Jurkat, Clone E6-1 (cell line): Measurements from ENCODE around the gene SEC16B. TPM values are rescaled to one million over a fixed set of nuclear protein-coding genes. Genes with fewer than 3 reads are reported as not detected.
"Not testable (repeated sequence)": the region's sequence is repeated elsewhere in the genome, so short reads cannot be mapped to it uniquely, and the experiment has no call there.

Experiments
- DNase-seq: peaks from one replicate; pipeline ENCODE4 v3.0.0-alpha.2; 2011; ENCODE audit warnings: low read depth, low spot score
- H3K4me3 ChIP-seq: 2 replicates; pipeline ENCODE4 v1.5.1; 2011; ENCODE audit warnings: mild to moderate bottlenecking, low read length, control low read depth, moderate library complexity
- polyA plus RNA-seq: library from polyadenylated mRNA; unstranded; fragments of >200 nt; gene quantifications from one replicate; pipeline ENCODE4 v1.2.1, GENCODE V29; 2012; ENCODE audit warnings: missing spikeins; ENCODE audit not compliant: insufficient read length, insufficient read depth

SEC16B gene, protein sequence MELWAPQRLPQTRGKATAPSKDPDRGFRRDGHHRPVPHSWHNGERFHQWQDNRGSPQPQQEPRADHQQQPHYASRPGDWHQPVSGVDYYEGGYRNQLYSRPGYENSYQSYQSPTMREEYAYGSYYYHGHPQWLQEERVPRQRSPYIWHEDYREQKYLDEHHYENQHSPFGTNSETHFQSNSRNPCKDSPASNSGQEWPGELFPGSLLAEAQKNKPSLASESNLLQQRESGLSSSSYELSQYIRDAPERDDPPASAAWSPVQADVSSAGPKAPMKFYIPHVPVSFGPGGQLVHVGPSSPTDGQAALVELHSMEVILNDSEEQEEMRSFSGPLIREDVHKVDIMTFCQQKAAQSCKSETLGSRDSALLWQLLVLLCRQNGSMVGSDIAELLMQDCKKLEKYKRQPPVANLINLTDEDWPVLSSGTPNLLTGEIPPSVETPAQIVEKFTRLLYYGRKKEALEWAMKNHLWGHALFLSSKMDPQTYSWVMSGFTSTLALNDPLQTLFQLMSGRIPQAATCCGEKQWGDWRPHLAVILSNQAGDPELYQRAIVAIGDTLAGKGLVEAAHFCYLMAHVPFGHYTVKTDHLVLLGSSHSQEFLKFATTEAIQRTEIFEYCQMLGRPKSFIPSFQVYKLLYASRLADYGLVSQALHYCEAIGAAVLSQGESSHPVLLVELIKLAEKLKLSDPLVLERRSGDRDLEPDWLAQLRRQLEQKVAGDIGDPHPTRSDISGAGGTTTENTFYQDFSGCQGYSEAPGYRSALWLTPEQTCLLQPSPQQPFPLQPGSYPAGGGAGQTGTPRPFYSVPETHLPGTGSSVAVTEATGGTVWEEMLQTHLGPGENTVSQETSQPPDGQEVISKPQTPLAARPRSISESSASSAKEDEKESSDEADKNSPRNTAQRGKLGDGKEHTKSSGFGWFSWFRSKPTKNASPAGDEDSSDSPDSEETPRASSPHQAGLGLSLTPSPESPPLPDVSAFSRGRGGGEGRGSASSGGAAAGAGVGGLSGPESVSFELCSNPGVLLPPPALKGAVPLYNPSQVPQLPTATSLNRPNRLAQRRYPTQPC
- not detected for polyA plus RNA-seq

DNA sequence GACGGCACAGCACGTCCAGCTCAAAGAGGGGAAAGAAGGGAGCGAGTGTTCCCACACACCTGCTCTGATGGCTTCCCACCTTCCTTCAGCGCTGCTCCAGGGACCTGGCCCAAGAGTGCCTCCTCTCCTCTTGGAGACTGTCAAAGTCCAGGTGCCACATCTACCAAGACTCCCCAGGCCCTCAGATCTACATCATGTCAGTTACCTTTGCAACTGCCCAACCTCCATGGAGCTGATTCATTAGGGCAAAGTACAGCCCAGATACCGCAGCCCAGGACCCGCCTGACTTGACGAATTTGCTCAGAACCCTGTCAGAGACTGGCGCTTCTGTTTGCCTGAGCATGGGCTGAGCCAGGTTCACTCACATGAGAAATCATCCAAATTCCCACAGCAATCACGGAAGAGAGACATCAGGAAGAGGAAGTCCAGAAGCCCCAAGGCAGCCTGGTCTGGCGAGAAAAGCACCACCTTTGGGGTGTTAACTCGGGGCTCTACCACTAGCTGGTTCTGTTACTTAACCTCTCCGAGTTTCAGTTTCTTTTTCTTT, at the start of gene SEC16B:
Gene SEC16B (minus strand): TSS at position 234 of the 547 bp plus-strand sequence. CDS start 2,077 bp downstream, outside the sequence.
- DNase-seq: no peak

DNA sequence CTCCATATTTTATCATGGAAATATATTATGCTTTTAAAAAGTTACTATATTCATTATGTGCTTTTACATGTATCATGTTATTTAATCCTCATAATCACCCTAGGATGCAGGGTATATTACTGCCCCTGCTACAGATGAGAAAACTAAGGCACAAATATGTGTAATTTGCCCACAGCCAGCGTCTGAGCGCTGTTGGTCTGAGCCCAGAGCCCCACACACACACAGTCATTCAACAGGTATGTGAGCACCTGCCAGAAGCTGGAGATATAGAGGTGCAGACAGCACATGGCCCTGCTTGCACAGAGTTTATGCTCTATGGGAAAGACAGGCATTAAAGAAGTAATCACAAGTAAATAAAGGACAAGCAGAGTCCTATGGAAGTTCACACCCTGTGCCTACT, 49.8 kb upstream of the SEC16B start:
- no peak for DNase-seq

More for the DNA sequence above, at the start of gene SEC16B:
- H3K4me3 ChIP-seq: no peak within 1 kb of the TSS

DNA sequence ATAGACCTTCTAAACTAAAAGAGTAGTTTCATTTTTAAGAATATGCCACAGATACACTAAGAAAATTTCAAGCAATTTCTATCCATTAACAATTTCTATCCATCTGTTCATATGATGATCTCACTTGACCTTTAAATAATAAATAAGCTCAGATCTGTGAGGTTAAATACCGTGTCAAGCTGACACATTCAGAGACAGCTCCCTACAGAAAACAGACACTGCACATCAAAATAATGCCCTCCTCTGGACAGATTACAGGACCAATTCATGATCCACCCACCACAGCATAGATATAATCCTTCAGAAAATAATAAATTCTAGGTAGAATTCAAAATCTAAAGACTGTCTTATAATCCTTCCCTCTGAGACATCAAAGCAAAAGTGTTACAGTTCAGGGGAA, 49.4 kb upstream of the SEC16B start:
- DNase-seq: no peak
- H3K4me3 ChIP-seq: no peak overlapping the region

More for the DNA sequence above, 49.8 kb upstream of the SEC16B start:
- no peak overlapping the region for H3K4me3 ChIP-seq

DNA sequence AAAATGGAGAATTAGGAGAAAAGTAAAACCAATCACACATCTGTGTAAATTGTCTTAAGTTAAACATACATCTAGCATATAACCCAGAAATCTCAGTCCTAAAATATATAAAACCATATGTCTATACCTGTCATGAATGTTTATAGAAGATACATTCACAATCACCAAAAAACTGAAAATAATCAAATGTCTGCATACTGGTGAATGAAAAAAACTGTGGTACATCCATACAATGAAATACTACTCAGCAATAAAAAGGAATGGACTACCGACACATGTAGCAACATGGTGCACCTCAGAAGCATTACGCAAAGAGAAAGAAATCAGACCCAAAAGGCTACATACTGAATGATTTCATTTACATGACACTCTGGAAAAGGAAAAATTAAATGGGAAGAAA, 47.7 kb upstream of the SEC16B start:
- no peak for DNase-seq
- no peak overlapping the region for H3K4me3 ChIP-seq

DNA sequence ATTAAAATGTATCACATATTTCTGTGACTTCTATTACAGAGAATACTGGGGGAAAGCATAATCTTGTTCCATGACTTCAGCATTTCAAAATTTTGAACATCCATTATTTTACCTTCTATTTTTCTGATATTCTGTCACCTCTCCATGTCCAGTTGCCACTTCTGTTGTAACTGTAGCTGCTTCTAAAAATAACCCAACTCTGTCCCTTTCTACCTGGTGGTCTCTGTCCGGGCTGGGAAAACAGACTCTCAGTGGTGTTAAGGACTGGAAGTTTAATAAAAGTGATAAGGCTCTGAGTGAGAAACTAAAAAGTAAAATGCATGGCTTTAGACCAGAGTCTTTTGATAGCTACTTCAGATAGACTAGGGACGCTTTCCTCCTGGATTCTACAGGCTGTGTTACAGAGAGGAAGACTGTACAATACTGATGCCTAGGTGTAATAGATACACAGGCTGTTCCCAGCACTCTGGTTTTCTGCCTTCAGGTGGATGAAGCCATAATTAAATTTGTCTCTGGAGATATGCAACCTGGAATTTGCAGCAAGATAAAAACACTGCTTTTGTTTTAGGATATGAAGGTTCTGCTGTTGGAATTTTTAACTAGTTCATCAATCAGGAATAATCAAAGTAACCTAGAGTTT, 42.1 kb upstream of the SEC16B start:
- DNase-seq: no peak
- no peak overlapping the region for H3K4me3 ChIP-seq

DNA sequence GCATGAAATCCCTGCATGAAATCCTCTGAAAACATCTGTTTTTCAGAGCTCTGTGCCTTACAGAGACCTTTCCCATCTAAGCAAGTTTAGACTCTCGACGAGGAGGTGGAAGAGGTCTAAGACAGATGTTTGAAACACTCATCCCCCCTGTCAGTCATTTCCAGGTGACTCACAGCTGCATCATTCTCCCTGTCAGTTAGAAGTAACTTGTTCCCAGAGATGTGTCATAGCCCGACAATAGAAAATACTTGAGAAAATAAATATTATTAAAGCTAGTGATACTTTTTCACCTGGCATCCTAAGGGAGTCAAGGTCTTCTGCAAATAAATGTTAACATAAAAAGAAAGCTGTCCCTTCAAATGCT, 41.6 kb upstream of the SEC16B start:
- no peak for DNase-seq
- H3K4me3 ChIP-seq: no peak overlapping the region

DNA sequence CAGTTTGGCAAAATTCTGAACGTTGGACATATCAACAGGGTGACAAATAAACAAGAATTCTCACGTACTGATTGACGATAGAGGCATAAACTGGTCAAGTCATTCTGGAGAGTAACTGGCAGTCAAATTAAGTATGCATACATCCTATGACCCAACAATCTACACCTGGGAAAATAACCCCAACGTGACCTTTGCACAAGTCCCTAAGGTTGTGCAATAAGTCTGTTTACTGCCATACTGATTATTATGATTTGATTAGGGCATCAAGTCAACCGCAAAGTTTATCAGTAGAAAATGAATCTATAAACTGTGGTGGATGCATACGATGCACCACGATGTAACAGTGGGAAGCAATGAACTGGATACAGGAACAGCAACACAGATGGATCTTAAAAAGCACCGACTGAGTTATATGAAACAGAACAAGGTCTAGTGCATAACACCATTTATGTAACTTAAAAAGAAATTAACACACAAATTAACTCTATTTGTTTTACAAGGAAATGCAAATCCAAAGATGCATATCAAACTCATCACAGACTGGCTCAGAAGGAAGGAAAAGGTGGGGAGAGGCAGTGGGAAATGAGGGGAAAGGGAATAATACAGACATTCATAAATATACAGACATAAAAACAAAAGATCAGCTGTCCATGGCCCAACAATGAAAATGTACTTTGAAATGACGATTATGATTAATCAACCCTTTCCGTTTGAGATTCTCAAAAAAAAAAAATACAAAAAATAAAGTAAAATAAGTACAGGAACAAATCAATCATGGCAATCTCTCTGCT, 41.0 kb upstream of the SEC16B start:
- DNase-seq: no peak
- H3K4me3 ChIP-seq: no peak overlapping the region

DNA sequence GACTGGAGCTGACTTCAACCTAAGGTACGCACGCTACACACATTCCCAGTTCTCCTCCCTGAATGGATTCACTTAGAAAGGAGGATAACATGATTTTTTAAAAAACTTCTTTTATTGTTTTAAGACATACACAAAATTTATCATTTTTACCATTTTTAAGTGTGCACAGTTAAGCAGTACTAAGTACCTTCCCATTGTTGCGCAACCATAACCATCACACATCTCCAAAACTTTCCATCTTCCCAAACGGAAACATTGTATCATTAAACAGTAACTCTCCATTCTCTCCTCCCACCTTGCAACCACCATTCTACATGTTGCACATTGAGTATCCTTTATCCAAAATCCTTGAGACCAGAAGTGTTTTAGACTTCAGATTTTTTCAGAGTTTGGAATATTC, 36.2 kb upstream of the SEC16B start:
- H3K4me3 ChIP-seq: no peak overlapping the region
- no peak for DNase-seq

DNA sequence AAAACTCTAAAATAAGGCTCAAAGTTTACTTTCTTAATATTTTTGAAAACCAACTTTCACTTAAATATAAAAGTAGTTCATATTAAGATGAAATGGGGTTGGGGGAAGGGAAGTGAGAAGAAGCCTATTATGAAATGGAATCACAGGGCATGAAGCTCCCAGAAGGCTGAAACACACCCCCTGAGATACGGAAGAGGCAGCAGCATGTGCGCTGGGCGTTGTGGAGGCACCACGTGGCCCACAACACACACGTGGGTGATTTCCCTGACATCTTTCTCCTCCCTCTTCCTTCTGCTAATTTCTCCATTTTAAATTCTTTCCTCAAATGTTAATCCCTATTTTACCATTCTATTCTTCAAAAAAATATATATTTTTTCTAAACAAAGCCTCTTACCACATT, 35.6 kb upstream of the SEC16B start:
- DNase-seq: no peak
- no peak overlapping the region for H3K4me3 ChIP-seq

DNA sequence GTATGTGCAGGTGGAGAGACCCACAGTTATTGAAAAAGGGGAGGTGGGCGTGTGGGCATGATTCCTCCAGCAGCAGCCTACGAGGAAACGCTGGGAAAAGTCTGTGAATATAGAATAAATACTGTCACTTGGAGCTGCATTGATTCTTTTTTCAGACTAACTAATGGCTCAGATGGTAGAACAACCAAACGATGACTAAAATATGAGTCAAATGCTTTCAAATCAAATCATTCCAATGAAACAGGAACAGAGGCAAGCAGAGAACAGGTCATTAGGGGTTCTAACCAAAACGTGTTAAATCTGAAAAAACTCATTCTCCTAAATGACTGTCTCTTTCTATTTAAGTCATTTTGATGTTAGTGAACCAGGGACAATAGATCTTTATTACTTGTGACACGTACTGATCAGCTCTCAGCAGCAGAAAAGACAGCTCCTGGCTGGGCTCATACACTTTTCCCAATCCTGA, 35.1 kb upstream of the SEC16B start:
- H3K4me3 ChIP-seq: no peak overlapping the region
- no peak for DNase-seq

DNA sequence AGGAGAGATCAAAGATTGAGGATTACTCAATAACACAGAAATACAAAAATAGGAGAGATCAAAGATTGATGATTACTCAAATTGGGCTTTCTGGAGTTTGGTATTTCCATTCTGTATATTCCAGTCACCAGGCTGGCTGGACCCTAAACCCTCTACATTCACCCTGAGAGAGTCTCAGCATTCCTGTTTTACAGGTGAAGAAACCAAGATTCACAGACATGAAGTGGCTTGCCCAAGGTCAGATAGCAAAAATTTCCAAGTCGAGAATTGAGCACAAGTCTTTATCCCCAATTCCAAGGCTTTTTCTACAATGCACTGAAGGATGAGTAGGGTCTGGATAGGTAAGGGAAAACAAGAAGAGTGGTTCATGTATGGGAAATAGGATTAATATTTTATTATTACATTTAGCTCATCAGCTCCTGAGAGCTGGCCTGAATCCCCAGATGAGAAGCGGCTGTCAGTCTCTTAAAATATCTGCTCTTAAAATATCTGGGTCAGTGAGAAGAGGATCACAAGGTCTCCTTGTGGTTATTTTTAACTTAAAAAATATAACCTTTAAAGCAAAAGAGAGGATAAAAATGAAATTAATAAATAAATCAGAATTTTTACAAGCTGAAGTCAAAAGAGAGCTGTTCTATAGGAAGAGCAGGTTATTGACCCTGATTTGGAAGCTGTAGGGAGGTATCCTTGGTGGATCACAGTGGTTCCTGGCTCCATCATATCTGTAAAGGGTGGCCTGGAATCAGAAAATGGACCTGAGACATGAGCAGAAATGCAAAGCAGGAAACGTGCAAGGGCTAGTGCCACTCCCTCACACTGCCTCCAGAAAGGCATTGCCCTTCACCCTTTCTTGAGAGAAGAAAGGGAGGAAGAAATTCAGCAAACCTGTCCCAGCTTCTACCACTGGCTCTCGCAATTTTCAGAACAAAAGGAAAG, 29.1 kb upstream of the SEC16B start:
- no peak overlapping the region for H3K4me3 ChIP-seq
- DNase-seq: no peak

DNA sequence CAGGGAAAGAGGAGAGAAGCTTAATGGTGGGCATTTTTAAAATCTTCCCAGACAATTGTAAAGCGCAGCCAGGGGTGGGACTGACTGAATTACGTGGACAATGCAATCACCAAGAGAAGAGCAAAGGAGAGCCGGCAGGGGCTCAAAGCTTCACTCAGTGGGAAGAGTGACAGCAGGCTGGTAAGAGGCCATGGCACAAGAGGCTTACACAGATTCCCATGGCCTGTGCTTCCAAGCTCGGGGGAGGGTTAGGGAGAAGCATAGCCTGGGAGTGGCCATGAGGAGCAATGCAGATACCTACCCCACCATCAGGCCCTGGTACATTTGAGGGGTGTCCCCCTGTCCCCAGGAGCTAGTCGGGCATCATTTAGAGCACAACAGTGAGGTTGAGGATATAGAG, 27.1 kb upstream of the SEC16B start:
- DNase-seq: no peak
- H3K4me3 ChIP-seq: no peak overlapping the region

DNA sequence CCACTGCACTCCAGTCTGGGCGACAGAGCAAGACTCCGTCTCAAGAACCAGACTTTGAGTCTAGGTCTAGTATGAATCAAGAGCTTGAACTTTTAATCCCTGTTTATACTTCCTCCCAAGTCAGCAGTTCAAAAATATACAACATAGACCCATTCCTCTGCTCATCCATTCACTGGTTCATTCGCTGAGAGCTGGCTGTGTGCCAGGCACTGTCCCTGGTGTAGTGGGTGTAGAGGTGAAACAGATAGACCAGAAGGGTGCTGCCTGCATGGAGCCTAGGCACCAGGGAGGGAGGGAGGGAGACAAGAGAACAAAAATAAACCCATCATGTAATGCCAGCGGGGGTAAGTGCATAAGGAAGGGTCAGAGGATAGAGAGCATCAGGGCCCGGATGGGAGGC, 25.5 kb upstream of the SEC16B start:
- no peak overlapping the region for H3K4me3 ChIP-seq
- DNase-seq: no peak

DNA sequence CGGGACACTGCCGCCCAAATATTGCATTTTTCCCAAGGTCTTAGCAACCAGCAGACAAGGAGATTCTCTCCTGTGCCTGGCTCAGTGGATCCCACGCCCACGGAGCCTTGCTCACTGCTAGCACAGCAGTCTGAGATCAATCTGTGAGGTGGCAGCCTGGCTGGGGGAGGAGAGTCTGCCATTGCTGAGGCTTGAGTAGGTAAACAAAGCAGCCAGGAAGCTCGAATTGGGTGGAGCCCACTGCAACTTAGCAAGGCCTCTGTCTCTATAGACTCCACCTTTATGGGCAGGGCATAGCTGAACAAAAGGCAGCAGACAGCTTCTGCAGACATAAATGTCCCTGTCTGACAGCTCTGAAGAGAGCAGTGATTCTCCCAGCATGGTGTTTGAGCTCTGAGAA, 16.4 kb upstream of the SEC16B start:
- not testable (repeated sequence) for DNase-seq, H3K4me3 ChIP-seq

DNA sequence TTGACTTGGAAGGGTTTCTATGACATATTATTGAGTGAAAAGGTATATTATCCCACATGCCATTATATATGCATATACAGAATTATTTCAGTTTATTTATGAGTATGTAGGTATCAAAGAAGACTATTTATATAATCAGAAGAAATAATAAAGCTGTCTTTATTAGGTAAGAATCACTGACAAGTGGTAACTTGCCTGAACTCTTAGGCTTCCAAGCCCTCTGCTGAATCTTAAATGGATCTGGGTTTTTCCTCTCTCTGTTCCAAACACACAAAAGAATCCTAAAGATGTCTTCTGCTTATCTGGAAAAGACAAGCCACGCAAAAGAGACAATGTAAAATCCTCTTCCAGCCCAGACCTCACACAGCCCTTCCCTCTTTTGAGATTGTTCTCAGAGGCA, 14.9 kb upstream of the SEC16B start:
- no peak overlapping the region for H3K4me3 ChIP-seq
- DNase-seq: no peak

DNA sequence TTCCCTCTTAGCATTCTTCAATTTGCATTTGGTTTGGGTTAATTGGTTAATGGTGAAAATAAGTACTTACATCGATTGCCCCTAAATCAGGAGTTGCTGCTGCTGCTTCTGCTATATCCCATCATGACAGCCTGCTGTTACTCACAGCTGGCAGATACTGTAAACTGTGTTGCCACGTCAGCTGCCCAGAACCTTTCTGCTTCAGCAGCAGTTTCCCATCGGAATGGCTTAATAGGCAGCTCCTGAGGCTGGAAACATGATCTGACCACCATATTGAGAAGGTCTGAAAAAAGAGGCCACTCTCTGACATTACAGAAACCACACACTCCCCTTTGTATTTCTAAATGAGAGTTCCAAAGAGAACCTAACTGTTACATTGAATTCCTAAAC, 14.3 kb upstream of the SEC16B start:
- DNase-seq: no peak
- no peak overlapping the region for H3K4me3 ChIP-seq

DNA sequence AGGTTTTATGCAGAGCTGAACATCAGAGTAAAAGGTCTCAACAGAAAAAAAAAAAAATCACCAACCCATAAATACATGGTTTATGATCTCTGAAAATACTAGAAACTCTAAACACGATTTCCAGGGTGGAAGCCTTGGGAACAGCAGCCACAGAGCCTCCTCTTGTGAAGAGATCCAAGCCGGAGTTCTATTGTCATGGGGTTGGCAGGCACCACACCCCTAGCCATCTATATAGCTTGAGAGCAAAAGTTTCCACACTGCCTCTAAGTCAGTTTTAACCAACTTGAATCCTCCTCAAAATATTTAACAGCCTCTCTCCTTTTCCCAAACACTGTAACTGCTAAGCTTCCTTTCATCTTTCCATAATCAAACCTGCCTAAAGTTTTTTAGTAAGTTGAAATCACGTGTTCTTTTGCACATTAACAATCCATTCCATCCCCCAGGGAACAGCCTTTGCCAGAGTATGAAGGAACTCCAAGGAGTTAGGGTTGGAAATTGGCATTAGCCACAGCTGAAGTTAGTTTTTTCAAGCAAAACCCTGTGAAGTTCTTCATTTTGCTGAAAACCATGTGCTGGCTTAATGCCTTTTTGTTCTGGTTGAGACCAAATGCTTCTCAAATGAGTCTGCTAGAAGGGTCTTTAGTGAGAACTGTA, 13.8 kb upstream of the SEC16B start:
- H3K4me3 ChIP-seq: no peak overlapping the region
- DNase-seq: no peak
